Hepatocyte (in vitro differentiated cells): ENCODE measurements around the gene ZNF521. TPM values are rescaled to one million over a fixed set of nuclear protein-coding genes. Genes with fewer than 3 reads are reported as not detected.

ENCODE experiments used
- DNase-seq: peaks from one replicate; pipeline ENCODE4 v3.0.0-alpha.2; 2016; ENCODE audit warnings: low spot score
- H2AFZ ChIP-seq: fragments of 200-600 bp; sonication (generic); 2 replicates; pipeline ENCODE4 v1.6.0; 2016; ENCODE audit warnings: antibody characterized with exemption, mild to moderate bottlenecking
- H3K27ac ChIP-seq: fragments of 200-600 bp; sonication (generic); 2 replicates; pipeline ENCODE4 v1.5.1; 2016; ENCODE audit warnings: mild to moderate bottlenecking
- H3K27me3 ChIP-seq: fragments of 200-600 bp; sonication (generic); 2 replicates; pipeline ENCODE4 v1.6.1; 2016
- H3K36me3 ChIP-seq: fragments of 200-600 bp; sonication (generic); replicated peaks from 2 replicates; pipeline ENCODE4 v1.5.1; 2016; ENCODE audit warnings: low read depth; ENCODE audit not compliant: insufficient read depth
- H3K4me1 ChIP-seq: fragments of 200-600 bp; sonication (generic); 2 replicates; pipeline ENCODE4 v1.5.1; 2016; ENCODE audit warnings: mild to moderate bottlenecking, moderate library complexity; ENCODE audit not compliant: insufficient read depth
- H3K4me2 ChIP-seq: fragments of 200-600 bp; sonication (generic); 2 replicates; pipeline ENCODE4 v1.6.0; 2016
- H3K4me3 ChIP-seq: fragments of 200-600 bp; sonication (generic); 2 replicates; pipeline ENCODE4 v1.5.1; 2016; ENCODE audit warnings: mild to moderate bottlenecking
- H3K79me2 ChIP-seq: fragments of 200-600 bp; sonication (generic); 2 replicates; pipeline ENCODE4 v1.6.0; 2017; ENCODE audit warnings: mild to moderate bottlenecking
- H3K9me2 ChIP-seq: fragments of 200-600 bp; sonication (generic); replicated peaks from 2 replicates; pipeline ENCODE4 v1.6.0; 2017; ENCODE audit warnings: mild to moderate bottlenecking; ENCODE audit not compliant: insufficient read depth
- H3K9me3 ChIP-seq: fragments of 200-600 bp; sonication (generic); 2 replicates; pipeline ENCODE4 v1.5.1; 2016; ENCODE audit warnings: low read depth, mild to moderate bottlenecking
- H4K20me1 ChIP-seq: fragments of 200-600 bp; sonication (generic); 2 replicates; pipeline ENCODE4 v1.6.0; 2016; ENCODE audit warnings: mild to moderate bottlenecking; ENCODE audit not compliant: insufficient read depth, poor library complexity, severe bottlenecking
- CTCF ChIP-seq: fragments of 200-600 bp; sonication (generic); IDR thresholded peaks from 2 replicates; pipeline ENCODE4 v1.5.1; 2016; ENCODE audit warnings: antibody characterized with exemption, mild to moderate bottlenecking; ENCODE audit not compliant: poor library complexity
- EZH2 ChIP-seq: fragments of 200-600 bp; sonication (generic); IDR thresholded peaks from 2 replicates; pipeline ENCODE4 v1.6.1; 2016; ENCODE audit warnings: antibody characterized with exemption, mild to moderate bottlenecking, borderline replicate concordance
- EZH2phosphoT487 ChIP-seq: fragments of 200-600 bp; sonication (generic); IDR thresholded peaks from one replicate; pipeline ENCODE4 v1.6.1; 2018; ENCODE audit warnings: antibody characterized with exemption, mild to moderate bottlenecking, low read depth, moderate library complexity; ENCODE audit not compliant: unreplicated experiment, severe bottlenecking
- WGBS: methylation state at CpG from one replicate; pipeline ENCODE4 v1.1.6; 2016; ENCODE audit warnings: low lambda C conversion rate; ENCODE audit errors: missing lambda C conversion rate; 5-methylcytosine and 5-hydroxymethylcytosine counted together
- polyA plus RNA-seq: library from polyadenylated mRNA; unstranded; fragments of >200 nt; fragmentation: Nextera tagmentation; extraction: Ambion mirVana; gene quantifications from 2 replicates; pipeline ENCODE4 v1.2.1, GENCODE V29; 2016
- total RNA-seq: library from RNA; depleted of rRNA; stranded (reverse); fragments of >200 nt; gene quantifications from 2 replicates; pipeline ENCODE4 v1.2.3, GENCODE V29; 2014

Gene ZNF521
- total and polyA plus RNA-seq, 2 experiments from 2014 or later: 9.0 to 16.3 TPM

GRCh38 chr18:25125680-25126079, 226.3 kb downstream of the ZNF521 start:
- WGBS: 79% methylated on average over 1 of the region's 1 CpG
- Histone ChIP-seq H3K9me2 (no peaks in the 10 kb centered on the region), H3K27ac (no peak overlapping the region), H3K9me3 (no peaks in the 10 kb centered on the region), H3K4me3 (no peak overlapping the region), H3K4me2 (no peak overlapping the region), H4K20me1 (no peaks in the 10 kb centered on the region), H2AFZ (no peak overlapping the region), H3K4me1 (no peaks in the 10 kb centered on the region), H3K27me3 (no peaks in the 10 kb centered on the region), H3K79me2 (no peaks in the 10 kb centered on the region), H3K36me3 (no peaks in the 10 kb centered on the region)
- no peak for DNase-seq
- no peak for TF ChIP-seq CTCF
- TF ChIP-seq EZH2: no peak
- TF ChIP-seq EZH2phosphoT487: no peak

- H3K4me1 ChIP-seq: no peaks in the 10 kb centered on the region
- no peak for DNase-seq
- H3K9me2 ChIP-seq: no peaks in the 10 kb centered on the region
- H3K4me2 ChIP-seq: no peak overlapping the region
- H2AFZ ChIP-seq: no peak overlapping the region
- no peaks in the 10 kb centered on the region for H3K79me2 ChIP-seq
- H4K20me1 ChIP-seq: no peaks in the 10 kb centered on the region
- WGBS: 73% methylated on average over 6 of the region's 6 CpGs
- H3K27ac ChIP-seq: no peak overlapping the region
- no peaks in the 10 kb centered on the region for H3K27me3 ChIP-seq
- TF ChIP-seq EZH2: no peak
- no peak for TF ChIP-seq CTCF
- TF ChIP-seq EZH2phosphoT487: no peak
- H3K4me3 ChIP-seq: no peak overlapping the region
- H3K9me3 ChIP-seq: no peaks in the 10 kb centered on the region
- no peaks in the 10 kb centered on the region for H3K36me3 ChIP-seq
Measured at GRCh38 chr18:25123438-25124232, 228.3 kb downstream of the ZNF521 start.

- no peak for DNase-seq
- Histone ChIP-seq H3K9me3 (no peaks in the 10 kb centered on the region), H3K36me3 (no peaks in the 10 kb centered on the region), H2AFZ (no peak overlapping the region), H3K27ac (no peak overlapping the region), H3K79me2 (no peaks in the 10 kb centered on the region), H3K9me2 (no peaks in the 10 kb centered on the region), H3K4me2 (no peak overlapping the region), H3K4me1 (no peaks in the 10 kb centered on the region), H3K27me3 (no peaks in the 10 kb centered on the region), H4K20me1 (no peaks in the 10 kb centered on the region), H3K4me3 (no peak overlapping the region)
- WGBS: 100% methylated on average over 2 of the region's 2 CpGs
- no peak for TF ChIP-seq EZH2
- TF ChIP-seq EZH2phosphoT487: no peak
- TF ChIP-seq CTCF: no peak
Measured at GRCh38 chr18:25121442-25121841, 230.5 kb downstream of the ZNF521 start.
